Measurements from ENCODE around the gene PCOLCE2. TPM values are rescaled to one million over a fixed set of nuclear protein-coding genes. Genes with fewer than 3 reads are reported as not detected.

PCOLCE2 gene
- total RNA-seq, 1 donor from 2014 or later, result not detected

- no peaks in the 10 kb centered on the region for H3K36me3 Mint-ChIP-seq (ENCODE audit: low read depth)
- no peak overlapping the region for H3K4me3 Mint-ChIP-seq (ENCODE audit: low read depth)
- H3K27ac Mint-ChIP-seq, result no peak overlapping the region
- H3K9me3 Mint-ChIP-seq, result no peaks in the 10 kb centered on the region
- intact Hi-C loops (cut with micrococcal nuclease), result no loop called here
- H3K4me1 Mint-ChIP-seq (ENCODE audit: low read depth), result peaks cover 3% of the 10 kb centered on the region
- peaks cover 44% of the 10 kb centered on the region for H3K27me3 Mint-ChIP-seq (ENCODE audit: low read depth)
- DNase-seq (ENCODE audit: low spot score), result no peak
These were observed 26.8 kb upstream of the PCOLCE2 start for GRCh38 chr3:142915636-142916035.

DNA sequence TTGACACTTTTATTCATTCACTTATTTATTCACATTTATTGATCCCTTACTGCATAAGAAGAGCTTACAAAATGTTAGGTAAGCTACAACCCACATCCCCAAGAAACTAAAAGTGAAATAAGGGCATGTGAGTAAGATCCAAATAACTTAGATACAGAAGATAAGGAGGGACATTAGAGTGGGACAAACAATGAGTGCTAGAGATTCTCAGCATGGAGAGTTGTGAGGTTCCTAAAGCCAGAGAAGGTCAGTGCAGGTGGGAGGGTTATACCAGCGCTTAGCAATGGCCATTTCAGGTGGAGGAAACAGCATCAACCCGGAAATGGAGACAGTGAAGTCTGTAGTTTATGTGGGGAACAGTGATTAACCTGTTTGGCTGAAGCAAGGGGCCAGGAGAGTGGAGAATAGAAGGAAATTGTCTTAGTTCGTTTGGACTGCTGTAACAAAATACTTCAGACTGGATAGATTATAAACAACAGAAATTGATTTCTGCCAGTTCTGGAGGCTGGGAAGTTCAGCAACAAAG lies 25.5 kb upstream of the PCOLCE2 start:
- Mint-ChIP-seq H3K4me1 (ENCODE audit: low read depth) (peaks cover 3% of the 10 kb centered on the region), H3K9me3 (no peaks in the 10 kb centered on the region), H3K27me3 (ENCODE audit: low read depth) (peaks cover 41% of the 10 kb centered on the region), H3K27ac (no peak overlapping the region), H3K36me3 (ENCODE audit: low read depth) (no peaks in the 10 kb centered on the region), H3K4me3 (ENCODE audit: low read depth) (no peak overlapping the region)
- no peak for DNase-seq (ENCODE audit: low spot score)
- intact Hi-C loops (cut with micrococcal nuclease), result no loop called here

- intact Hi-C loops (cut with micrococcal nuclease), result no loop called here
- DNase-seq (ENCODE audit: low spot score), result no peak
- Mint-ChIP-seq H3K4me3 (ENCODE audit: low read depth) (no peak overlapping the region), H3K36me3 (ENCODE audit: low read depth) (no peaks in the 10 kb centered on the region), H3K27me3 (ENCODE audit: low read depth) (peaks cover 36% of the 10 kb centered on the region), H3K27ac (no peak overlapping the region), H3K9me3 (no peaks in the 10 kb centered on the region), H3K4me1 (ENCODE audit: low read depth) (peaks cover 3% of the 10 kb centered on the region)
These were observed 24.5 kb upstream of the PCOLCE2 start for GRCh38 chr3:142913432-142913831.

- H3K27ac Mint-ChIP-seq, result no peak overlapping the region
- no peaks in the 10 kb centered on the region for H3K36me3 Mint-ChIP-seq (ENCODE audit: low read depth)
- peaks cover 3% of the 10 kb centered on the region for H3K4me1 Mint-ChIP-seq (ENCODE audit: low read depth)
- intact Hi-C loops (cut with micrococcal nuclease), result no loop called here
- H3K27me3 Mint-ChIP-seq (ENCODE audit: low read depth), result peaks cover 33% of the 10 kb centered on the region
- H3K4me3 Mint-ChIP-seq (ENCODE audit: low read depth), result no peak overlapping the region
- no peaks in the 10 kb centered on the region for H3K9me3 Mint-ChIP-seq
- no peak for DNase-seq (ENCODE audit: low spot score)
These were observed 23.7 kb upstream of the PCOLCE2 start for GRCh38 chr3:142912402-142913172.

- peaks cover 27% of the 10 kb centered on the region for H3K27me3 Mint-ChIP-seq (ENCODE audit: low read depth)
- H3K4me3 Mint-ChIP-seq (ENCODE audit: low read depth), result no peak overlapping the region
- peaks cover 4% of the 10 kb centered on the region for H3K4me1 Mint-ChIP-seq (ENCODE audit: low read depth)
These were observed 21.4 kb upstream of the PCOLCE2 start for GRCh38 chr3:142910280-142910679.

DNA sequence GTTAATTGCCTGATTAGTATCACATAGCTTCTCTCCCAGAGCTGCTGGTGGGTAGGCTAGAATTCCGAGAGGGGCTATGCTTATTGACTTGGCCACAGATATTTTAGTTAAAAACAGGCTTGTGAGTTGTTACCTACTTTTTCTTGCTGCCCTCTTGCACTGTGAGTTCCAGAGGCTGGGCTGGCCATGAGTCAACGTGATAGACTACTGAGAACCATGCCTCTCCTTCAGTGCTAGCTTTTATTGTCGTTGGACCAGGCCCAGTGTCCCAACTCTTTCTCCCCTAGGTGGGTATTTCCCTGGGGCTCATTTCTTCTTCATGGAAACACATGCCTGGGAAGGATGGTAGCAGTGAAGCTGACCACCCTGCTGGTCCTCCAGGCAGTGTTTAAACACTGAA lies 20.4 kb upstream of the PCOLCE2 start:
- intact Hi-C loops (cut with micrococcal nuclease), result no loop called here
- H3K9me3 Mint-ChIP-seq, result no peaks in the 10 kb centered on the region

More at GRCh38 chr3:142910280-142910679, 21.4 kb upstream of the PCOLCE2 start:
- Mint-ChIP-seq H3K9me3 (no peaks in the 10 kb centered on the region), H3K27ac (no peak overlapping the region), H3K36me3 (ENCODE audit: low read depth) (no peaks in the 10 kb centered on the region)
- DNase-seq (ENCODE audit: low spot score), result no peak
- intact Hi-C loops (cut with micrococcal nuclease), result no loop called here

DNA sequence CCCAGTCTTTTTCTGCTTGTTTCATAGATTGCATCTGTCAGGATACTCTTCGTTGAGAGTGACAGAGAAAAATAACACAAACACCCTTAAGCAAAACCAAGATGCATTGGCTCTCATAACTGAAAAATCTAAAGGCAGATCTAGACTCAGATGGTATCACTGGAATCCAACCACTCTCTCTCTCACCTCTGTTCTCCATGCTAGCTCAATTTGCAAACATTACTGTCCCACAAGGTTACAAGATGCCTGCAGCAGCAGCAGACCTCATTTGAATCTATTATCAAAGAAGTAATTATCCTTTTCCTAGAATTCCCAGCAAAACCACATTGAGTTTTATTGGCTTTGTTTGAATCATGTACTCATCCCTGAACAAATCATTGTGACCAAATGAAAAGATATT lies 19.1 kb upstream of the PCOLCE2 start:
- H3K9me3 Mint-ChIP-seq, result no peaks in the 10 kb centered on the region
- H3K27me3 Mint-ChIP-seq (ENCODE audit: low read depth), result peaks cover 34% of the 10 kb centered on the region
- H3K4me1 Mint-ChIP-seq (ENCODE audit: low read depth), result peaks cover 3% of the 10 kb centered on the region
- no peak for DNase-seq (ENCODE audit: low spot score)
- intact Hi-C loops (cut with micrococcal nuclease), result no loop called here
- H3K4me3 Mint-ChIP-seq (ENCODE audit: low read depth), result no peak overlapping the region
- no peak overlapping the region for H3K27ac Mint-ChIP-seq
- no peaks in the 10 kb centered on the region for H3K36me3 Mint-ChIP-seq (ENCODE audit: low read depth)

More for the DNA sequence above, 20.4 kb upstream of the PCOLCE2 start:
- Mint-ChIP-seq H3K4me3 (ENCODE audit: low read depth) (no peak overlapping the region), H3K4me1 (ENCODE audit: low read depth) (peaks cover 4% of the 10 kb centered on the region), H3K36me3 (ENCODE audit: low read depth) (no peaks in the 10 kb centered on the region), H3K27me3 (ENCODE audit: low read depth) (peaks cover 31% of the 10 kb centered on the region), H3K27ac (no peak overlapping the region)
- DNase-seq (ENCODE audit: low spot score), result no peak

GRCh38 chr3:142904639-142905436 lies 16.0 kb upstream of the PCOLCE2 start:
- no peaks in the 10 kb centered on the region for H3K36me3 Mint-ChIP-seq (ENCODE audit: low read depth)
- no peak overlapping the region for H3K4me3 Mint-ChIP-seq (ENCODE audit: low read depth)

GRCh38 chr3:142902356-142902755 lies 13.5 kb upstream of the PCOLCE2 start:
- Mint-ChIP-seq H3K27me3 (ENCODE audit: low read depth) (peaks cover 30% of the 10 kb centered on the region), H3K27ac (no peak overlapping the region), H3K9me3 (no peaks in the 10 kb centered on the region), H3K4me1 (ENCODE audit: low read depth) (peaks cover 3% of the 10 kb centered on the region), H3K36me3 (ENCODE audit: low read depth) (no peaks in the 10 kb centered on the region), H3K4me3 (ENCODE audit: low read depth) (no peak overlapping the region)
- no peak for DNase-seq (ENCODE audit: low spot score)
- intact Hi-C loops (cut with micrococcal nuclease), result no loop called here

More at GRCh38 chr3:142904639-142905436, 16.0 kb upstream of the PCOLCE2 start:
- intact Hi-C loops (cut with micrococcal nuclease), result no loop called here
- H3K4me1 Mint-ChIP-seq (ENCODE audit: low read depth), result peaks cover 3% of the 10 kb centered on the region
- no peaks in the 10 kb centered on the region for H3K9me3 Mint-ChIP-seq
- no peak overlapping the region for H3K27ac Mint-ChIP-seq
- peaks cover 34% of the 10 kb centered on the region for H3K27me3 Mint-ChIP-seq (ENCODE audit: low read depth)
- no peak for DNase-seq (ENCODE audit: low spot score)

DNA sequence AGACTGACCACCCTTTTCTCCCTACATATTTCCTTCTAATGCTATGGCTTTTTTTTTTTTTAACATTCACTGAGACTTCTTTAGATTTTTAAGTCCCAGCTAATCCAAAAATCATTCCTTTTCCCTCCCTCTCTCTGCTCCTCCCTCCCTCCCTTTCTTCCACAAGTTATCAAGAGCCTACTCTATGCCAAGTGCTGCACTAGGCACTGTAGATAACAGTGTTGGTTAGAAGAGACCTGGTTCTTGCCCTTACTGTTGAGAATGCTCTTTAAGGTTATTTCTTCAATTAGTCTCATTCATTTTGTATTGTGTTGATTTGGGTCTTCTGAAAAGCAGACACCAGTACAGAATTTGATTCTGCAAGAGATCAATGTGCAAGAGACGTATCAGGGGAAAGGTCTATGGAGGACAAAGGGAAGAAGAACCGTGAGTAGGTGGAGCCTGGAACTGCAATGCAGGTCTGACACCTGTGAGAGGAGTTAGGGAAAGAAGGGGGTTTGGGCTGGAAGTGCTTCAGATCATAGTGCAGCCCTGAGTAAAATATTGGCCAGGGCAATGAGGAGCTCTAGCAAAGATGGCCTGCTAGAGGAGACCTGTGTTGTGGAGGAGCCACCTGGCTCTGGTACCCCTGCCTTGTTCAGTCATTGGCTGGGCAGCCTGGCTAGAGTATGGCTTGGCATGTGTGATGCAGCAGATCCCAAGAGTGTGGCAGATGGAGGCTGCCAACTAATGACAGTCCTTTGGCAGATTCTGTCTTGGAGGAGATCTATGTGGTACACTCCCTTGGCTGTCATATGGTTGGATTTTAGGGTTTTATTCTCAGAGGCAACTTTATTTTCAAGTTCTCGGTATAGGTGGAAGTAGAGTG lies 9.7 kb upstream of the PCOLCE2 start:
- Mint-ChIP-seq H3K36me3 (ENCODE audit: low read depth) (no peaks in the 10 kb centered on the region), H3K4me3 (ENCODE audit: low read depth) (no peak overlapping the region), H3K9me3 (no peaks in the 10 kb centered on the region), H3K27ac (no peak overlapping the region), H3K27me3 (ENCODE audit: low read depth) (peaks cover 28% of the 10 kb centered on the region), H3K4me1 (ENCODE audit: low read depth) (no peaks in the 10 kb centered on the region)
- no peak for DNase-seq (ENCODE audit: low spot score)
- intact Hi-C loops (cut with micrococcal nuclease), result no loop called here

DNA sequence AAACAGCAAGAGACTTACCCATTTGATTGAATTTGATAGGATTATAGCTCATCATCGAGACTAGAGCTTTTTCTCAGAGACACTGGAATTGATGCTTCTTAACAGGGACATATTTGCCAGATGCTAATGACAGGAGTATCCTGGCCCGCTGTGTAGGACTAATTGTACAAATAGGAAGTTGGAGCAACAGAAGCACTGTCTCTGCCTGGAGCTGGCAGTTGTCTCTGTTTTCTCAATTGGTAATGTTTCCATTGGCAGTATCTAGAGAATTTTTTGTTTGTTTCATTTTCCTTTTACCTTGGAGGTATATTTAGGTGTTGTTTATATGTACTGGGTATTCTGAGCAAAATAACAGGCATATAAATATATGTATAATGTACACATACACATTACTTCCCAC lies 8.9 kb upstream of the PCOLCE2 start:
- H3K4me3 Mint-ChIP-seq (ENCODE audit: low read depth), result no peak overlapping the region
- H3K36me3 Mint-ChIP-seq (ENCODE audit: low read depth), result no peaks in the 10 kb centered on the region
- no peak for DNase-seq (ENCODE audit: low spot score)
- intact Hi-C loops (cut with micrococcal nuclease), result no loop called here
- H3K9me3 Mint-ChIP-seq, result no peaks in the 10 kb centered on the region
- no peaks in the 10 kb centered on the region for H3K4me1 Mint-ChIP-seq (ENCODE audit: low read depth)
- H3K27me3 Mint-ChIP-seq (ENCODE audit: low read depth), result peaks cover 25% of the 10 kb centered on the region
- H3K27ac Mint-ChIP-seq, result no peak overlapping the region

DNA sequence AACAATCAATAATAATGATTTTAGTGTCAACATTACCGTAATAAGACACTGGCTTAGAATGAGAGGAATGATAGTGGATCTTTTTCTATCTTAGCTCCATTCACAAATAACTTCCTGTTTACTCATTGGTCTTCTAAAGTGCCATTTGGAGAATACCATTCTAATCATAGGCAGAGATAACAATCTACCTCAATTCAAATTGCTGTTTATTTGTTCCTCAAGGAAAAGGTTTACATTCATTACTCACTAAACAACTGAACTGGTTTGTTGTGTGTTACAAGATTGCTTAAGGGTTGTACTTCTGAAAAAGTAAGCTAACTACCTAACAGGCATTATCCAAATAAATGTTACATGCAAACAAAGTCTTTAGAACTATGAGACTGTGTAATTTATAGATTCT lies 8.1 kb upstream of the PCOLCE2 start:
- no peak overlapping the region for H3K27ac Mint-ChIP-seq
- no peaks in the 10 kb centered on the region for H3K36me3 Mint-ChIP-seq (ENCODE audit: low read depth)
- no peak for DNase-seq (ENCODE audit: low spot score)
- intact Hi-C loops (cut with micrococcal nuclease), result no loop called here
- no peaks in the 10 kb centered on the region for H3K9me3 Mint-ChIP-seq
- peaks cover 24% of the 10 kb centered on the region for H3K27me3 Mint-ChIP-seq (ENCODE audit: low read depth)
- H3K4me1 Mint-ChIP-seq (ENCODE audit: low read depth), result no peaks in the 10 kb centered on the region
- no peak overlapping the region for H3K4me3 Mint-ChIP-seq (ENCODE audit: low read depth)
